MV-4-11 (cell line): ENCODE data around the gene CDK6.

Experiments used
- DNase-seq: peaks from one replicate; lab custom pipeline; 2025; lab: John Stamatoyannopoulos, UW

The CDK6 gene

DNA sequence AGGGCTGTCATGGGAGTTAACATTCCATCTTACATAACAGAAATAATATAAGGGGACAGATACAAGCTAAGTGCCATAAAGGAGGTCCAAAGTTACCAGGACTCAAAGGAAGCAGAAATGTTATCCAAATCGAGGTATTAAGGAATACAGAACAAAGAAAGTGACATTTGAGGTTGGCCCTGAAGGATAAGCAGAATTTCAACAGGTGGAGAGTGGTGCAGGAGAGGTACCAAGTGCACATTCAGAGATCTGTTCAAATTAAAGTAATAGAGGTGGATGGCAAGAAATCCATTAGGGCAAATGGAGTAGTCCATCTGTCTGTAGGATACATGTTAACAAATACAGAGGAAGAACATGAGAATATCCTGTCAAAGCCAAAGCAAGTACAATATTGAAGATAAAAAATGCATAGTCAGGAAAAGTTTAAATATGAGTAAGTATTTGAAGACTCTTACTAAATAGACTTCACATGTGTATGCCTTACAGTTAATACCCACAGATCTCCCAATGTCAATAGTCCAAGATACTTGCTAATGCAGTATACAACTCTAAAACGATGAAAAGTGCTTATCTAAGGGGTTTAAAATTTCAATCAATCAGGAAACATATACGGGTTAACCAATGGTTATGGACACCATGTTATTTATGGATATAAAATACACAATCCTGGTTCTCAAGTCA is 10.0 kb downstream of the CDK6 start:
- no peak for DNase-seq

DNA sequence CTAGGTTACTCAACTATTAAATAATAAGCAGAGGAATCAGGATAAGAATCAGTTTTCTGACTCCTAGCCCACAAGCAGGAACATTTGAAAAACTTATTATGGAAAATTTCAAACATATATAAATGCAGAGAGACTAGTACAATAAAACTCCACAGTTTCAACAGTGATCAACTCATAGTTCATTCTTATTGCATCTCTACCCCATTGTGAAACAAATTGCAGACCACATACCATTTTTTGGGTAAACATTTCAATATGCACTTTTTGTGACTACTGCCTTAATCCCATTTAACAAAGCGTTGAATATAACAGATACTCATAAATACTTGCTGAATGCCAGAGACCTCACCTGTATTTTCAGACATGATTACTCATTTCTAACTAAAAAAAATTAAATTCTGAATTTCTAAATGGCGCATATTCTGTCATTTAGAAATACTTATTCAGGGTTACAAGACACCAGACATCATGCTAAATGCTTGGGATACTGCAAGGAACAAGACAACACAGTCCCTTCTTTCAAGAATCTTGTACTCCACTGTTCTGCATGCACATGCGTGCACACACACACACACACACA is 11.4 kb downstream of the CDK6 start:
- DNase-seq: peak; percentile 40

DNA sequence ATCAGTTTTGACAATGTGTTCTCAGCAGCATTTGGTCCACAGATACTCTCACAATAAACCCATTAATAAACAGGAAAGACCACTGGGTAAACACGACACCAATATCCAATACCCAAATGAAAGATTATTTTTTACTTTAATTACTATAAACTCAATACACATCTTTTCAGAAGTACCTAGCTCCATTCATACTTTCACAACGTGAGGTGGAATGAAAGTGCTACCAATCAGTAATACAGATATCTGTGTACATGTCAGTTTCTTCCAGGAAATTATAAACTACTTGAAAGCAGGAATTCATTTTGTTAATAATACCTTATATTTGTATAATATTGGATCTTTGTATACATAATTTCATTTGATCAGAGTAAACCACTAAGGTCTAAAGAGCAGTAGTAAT is 11.9 kb downstream of the CDK6 start:
- DNase-seq: no peak

DNA sequence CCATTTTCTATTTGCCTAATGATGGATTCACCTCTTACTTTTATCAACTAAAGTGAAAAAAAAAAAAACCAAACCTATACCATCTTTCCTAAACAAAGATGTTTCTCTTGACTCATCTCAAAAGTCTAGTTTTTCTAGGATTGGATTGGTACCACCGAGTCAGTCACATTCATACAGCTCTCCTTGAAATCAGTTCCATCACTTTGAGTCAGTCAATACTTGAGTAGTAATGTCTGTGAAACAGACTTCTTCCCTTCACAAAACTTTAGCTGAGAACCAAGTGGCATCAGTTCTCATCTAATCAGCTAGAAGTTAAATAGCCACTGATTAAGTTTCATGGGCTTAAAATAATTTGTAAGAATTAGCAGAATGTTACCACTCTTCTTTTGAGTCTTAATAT is 13.3 kb downstream of the CDK6 start:
- no peak for DNase-seq

DNA sequence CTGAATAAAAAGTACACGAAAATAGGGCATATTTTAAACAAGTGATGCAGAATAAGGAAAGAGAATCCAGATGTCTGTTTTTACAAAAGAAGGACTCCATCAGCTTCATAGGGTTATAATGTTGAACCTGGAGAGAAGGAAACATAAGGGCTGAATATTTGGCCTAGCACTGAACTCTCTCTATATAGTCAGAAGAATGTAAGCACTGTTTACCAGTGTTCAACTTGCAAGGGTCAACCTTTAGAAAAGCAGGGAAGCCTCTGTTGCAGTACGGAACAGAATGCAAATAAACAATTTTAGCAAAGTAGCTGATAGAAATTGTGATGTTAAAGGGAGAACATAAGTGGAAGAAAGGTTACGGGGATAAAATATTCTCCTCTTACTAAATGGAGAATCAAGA is 16.2 kb downstream of the CDK6 start:
- DNase-seq: no peak

DNA sequence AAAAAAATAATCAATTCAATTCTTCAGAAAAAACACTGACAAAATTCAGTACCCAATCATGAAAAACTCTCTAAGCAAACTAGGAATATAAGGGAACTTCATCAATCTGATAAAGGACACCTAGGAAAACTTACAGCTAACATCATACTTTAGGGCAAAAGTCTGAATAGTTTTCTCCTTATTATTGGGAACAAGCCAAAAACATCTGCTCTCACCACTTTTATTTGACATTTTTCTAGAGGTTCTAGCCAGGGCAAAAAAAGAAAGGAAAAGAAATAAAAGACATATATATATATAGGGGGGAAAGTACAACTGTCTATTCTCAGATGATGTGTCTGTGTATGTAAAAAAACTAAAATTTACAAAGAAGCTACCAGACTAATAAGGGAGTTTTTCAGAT is 19.0 kb downstream of the CDK6 start:
- no peak for DNase-seq

DNA sequence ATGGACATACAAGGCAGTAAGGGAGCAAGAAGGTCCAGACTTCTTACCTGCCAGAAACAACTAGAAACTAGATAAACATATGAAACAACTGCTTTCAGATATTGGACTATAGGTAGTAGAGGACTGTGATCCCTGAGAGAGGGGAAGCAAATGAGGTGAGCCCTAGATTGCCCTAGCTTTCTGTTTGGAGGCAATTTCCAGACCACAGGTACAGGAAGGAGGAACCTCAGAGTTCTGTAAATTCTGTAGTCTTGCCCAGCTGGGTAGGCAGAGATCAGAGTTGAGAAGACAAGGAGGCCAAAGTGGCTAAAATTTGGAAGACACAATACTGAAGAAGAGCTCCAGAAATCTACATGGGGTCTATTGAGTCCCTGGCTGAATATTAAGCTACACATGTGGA is 21.0 kb downstream of the CDK6 start:
- DNase-seq: no peak

DNA sequence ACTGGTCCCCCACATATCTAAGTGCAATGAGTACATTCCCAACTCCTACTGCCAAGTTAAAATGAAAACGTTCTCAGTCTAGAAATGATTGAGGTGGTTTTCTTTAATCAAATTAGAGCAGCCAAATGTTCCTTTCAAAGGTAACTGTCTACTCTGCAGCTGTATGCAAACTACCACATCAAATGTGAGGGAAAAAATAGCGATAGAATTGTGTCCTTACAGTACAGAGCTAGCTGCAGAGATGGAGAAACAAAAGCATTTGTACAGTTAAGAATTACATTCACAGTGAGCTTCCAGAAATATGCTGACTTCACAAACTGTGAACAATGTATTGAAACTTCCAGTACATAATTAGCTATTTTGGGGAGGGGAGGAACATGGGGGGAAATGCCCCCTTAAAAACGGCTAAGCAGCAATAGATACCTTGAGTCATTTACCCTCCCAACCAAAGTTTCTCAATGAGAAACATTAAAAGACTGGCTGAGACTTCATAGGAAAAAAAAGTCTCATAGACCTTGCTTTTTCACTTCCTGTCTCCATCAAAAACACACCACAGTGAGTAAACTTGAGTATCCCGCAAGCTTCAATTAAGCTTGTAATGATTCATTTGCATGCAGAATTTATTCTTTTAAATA is 22.9 kb downstream of the CDK6 start:
- peak; percentile 77 for DNase-seq

DNA sequence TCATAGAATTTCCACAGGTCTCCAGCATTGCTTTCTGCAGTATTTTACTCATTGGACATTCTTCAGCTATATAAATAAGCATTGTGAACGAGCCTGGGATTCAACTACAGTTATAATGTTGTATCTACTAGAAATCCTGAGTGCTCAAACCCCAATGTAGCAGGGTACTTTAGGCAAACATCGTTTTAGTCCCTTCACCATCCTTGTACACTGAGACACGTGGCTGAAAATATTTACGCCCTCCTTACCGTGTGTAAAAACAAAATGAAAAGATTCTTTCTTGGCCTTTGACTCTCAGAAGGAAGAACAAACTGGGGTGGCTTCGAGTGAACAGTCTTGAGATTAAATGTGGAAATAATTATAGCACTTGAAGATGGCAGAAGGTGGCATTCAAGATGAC is 25.2 kb downstream of the CDK6 start:
- DNase-seq: no peak

DNA sequence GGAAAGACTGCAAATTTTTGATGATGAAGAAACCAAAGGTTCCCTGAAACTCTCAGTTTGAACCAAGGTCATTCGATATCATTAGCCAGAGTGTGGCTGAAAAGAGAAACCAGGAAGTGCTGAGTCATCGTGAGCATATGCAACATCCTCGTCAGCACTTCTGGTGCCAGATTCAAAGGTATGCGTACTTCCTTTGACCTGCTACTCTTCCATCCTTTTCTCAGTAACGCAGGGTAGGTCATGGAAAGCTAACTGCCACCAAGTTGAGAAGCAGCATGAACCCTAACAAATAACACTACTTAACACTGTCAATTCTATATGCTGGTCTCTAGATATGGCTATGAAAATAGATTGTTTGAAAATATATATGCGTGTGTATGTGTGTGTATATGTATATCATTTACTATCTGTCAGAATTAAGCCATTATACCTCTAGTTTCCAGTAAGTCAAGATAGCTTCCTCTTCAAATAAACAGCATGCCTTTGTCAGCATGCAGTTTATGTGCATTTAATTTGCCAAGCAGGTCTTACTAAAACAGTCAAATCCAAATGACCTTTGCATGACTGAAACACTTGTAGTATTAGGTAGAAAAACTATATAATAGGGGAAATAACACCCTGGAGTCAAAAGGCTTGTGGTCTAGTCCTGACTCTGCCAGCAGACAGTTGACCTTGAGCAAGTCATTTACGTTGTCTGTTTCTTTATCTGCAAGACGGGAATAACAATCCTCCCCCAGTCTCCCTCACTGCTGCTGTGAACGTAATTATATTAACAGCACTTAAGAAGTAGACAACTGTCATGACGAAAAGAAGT is 26.4 kb downstream of the CDK6 start:
- DNase-seq: peak; percentile 84

DNA sequence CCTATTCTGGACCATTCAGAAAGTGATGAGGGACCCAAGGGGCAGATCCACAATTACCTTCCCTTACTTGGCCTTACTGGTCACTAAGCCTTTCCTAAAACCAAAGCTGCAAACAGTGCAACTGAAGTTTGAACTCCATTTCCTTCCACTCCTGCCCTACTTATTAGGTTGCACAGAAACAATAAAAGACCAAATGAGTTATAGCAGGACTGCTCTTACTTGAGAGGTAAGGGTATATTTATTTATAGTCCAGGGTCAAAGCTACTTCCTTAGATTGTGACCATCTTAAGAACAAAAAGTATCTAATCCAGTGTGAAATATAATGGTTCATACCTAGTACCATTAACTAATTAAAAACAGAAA is 27.0 kb downstream of the CDK6 start:
- no peak for DNase-seq

DNA sequence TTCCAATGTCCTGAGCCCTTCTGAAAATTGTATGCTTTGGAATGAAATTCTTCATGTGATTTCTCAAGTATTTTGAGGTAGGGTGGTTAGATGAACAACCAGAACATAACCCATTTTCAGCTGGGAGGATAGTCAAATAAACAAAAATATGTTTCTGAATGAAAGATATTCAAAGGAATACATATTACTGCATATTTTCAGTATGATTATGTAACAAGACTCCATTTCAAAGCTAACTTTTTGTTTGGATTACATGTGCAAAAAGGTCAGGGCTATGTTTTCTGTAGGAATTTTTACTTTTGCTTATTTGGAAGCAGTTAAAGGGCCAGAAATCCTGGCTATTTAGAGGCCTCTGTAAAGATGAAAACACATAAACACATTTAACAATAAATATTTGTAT is 27.7 kb downstream of the CDK6 start:
- DNase-seq: no peak

DNA sequence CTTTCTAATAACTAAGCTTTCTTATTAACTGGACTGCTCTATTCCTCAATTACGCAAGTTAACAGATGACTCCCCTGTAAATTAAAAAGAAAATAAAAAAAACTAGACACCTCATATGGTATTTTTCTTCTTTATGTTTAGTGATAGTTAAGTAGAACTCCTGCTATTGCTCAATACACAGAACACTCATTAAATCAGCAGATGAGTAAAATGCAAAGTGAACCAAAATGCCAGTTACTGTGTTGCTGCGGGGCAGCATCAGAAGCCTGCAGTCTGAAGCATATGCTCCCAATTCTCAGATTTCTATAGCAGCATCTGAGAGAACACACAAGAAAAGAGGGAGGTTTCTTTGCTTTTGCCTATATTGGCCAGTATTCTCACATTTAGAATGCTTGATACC is 28.4 kb downstream of the CDK6 start:
- DNase-seq: peak; percentile 29

DNA sequence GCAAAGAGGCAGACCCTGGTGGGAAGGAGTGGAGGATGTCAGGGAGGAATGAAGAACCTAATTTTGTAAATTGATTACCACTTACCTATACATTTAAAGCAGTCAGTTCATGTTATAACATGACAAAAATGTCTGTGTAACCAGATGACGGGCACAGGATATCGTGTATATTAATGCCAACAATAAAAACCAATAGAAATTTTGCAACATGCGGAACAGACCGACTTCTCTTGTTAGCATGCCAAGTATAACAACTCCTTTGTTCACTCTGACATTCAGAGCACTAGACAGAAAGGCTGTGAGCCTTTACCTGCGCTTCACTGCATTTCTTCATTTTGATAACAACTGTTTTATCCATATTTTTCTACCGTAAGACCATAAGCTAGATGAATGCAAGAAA is 29.9 kb downstream of the CDK6 start:
- DNase-seq: no peak

DNA sequence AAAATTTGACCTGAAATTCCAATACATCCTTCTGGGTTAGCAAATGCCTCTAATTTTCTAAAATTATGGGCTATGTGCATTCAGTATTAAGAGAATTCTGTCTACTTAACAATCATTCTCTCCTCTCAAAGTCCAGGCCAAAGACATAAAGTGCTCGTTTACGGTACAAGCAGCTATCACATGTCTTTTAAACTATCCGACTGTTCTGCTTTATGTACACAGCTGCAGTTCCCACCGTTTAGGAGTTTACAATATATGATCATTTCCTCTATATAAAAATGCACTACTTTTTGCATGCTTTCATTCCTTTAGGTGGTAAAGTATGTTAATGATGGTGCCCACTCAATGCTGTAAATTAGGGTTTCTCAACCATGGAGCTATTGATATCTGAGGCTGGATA is 34.0 kb downstream of the CDK6 start:
- no peak for DNase-seq

DNA sequence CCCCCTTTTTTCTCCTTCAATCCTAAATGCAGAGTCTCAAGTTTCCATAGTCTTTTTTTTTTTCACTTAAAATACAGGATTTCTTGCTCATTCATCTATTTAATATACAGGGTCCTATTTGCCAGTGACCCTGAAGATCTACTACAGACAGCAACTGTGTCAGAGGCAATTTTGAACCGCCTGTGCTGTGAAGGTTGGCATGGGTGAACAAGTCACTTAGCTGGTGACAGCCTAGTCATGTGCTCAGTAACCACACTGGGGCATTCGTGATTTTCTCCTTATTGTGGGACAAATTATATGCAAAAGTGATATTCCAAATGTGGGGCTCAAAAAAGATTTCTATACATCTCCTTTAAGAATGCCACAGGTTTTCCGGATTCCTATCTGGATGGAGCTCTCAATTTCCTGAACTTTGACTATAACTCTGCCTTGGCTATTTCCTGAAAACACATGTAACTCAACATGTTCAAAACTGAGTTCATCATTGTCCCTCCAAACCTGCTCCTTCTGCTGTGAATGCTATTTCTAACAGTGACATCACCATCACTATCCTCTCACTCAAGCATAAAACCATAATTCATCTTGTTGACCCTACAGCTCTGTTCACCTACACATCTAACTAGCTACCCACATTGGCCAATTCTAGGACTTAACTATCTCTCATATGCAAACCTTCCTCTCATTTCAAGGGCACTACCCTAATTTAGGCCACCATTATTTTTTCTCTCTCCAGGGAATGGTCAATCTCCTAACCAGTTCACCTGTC is 36.7 kb downstream of the CDK6 start:
- no peak for DNase-seq

DNA sequence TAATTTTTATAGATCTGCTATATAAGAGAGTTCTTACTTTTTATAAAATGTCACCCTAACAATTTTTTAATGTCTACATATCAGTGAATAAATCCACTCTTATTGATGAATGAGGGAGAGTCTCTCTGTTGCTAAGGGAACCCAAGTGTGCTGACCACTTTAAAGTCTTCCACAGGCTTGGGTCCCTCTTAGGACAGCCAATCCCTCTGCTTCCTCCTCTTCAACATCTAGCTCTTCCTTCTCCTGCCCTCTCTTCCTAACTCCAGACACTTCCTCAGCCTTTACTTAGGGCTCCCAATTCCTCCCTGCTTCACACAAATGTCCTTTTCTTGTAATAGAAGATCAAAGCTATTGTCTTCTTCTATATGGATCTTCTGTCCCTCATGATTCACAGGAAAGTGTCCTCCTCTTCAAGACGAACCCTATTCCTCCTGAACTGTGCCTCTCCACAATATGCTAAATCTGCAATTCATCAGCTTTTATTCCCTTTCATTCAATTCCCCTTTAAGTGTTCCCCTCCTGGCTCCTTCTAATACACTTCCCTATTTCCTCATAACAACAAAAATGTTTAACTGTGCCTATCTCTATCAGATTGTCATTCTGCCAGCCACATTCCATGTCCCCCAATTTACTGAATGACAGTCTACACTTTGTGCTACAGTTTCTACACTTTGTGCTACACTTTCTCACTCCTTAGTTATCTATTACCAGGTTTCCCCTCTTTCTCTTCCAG is 37.7 kb downstream of the CDK6 start:
- DNase-seq: no peak

DNA sequence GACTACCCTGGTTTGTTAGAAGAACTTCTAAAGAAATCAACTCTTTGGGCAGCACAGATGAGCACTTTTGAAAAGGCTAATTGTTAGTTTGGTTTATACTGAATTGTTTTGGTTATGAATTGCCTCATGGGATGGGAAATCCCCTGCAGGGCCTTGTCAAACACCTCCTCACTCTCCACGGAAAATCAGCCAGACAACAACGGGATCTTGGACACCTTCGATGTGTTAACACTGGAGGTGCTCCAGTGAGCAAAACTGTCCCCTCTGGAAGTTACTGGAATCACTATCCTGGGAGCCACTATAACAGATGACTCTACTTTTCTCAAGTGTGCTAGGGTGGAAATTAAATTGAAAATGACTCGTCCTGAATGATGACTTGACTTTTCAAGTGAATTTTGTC is 38.7 kb downstream of the CDK6 start:
- no peak for DNase-seq

DNA sequence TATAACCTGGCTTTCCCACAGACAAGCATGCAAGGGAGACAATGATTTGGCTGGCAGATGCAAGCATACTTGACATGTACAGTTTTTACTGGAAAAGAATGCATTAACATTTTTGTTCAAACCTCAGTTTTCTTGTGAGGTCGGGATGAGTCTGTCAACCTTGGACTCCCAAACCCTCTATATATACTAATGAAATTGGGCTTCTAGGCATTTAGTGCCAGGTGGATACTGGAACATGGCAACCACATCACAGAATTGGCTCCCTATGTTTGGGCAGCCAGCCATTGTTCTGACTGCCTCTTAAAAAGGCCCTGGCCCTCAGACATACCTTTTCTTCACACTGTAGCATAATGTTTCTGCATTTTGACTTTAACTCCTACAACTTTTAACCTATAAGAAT is 39.1 kb downstream of the CDK6 start:
- DNase-seq: no peak

DNA sequence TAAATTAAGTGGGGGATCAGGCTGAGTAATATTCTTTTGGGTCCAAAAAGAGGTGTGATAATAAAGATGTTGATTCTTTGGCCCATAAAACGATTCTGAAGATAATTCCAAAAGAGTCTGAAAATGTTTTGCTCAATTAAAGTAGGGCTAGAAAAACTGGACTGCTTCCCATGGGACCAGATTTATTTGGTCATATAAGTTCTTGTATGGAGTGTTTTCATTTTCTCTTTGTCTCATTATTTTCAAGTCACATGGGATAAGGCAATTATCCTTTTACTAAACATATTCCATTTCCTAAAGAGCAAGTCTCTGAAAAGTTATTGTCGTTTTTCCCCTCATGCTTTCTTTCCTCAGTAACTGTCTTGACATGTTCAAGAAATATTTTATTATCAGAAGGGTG is 41.5 kb downstream of the CDK6 start:
- no peak for DNase-seq

DNA sequence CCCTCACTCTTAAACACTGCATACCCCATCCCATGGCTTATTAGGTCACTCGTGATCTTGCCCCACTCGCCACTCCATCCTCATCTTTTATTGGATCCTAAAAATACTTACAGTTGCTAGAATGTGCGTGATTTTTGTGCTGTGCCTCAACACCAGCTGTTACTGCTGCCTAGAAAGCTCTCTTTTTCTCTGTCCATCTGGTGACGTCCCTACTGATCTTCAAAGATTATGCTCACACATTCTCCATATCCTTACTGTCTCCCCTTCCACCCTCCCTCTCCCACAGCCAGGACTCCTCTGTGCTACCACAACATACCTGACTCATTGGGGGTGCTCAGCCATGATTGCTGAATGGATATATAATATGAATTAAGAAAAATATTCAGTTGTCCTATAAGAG is 42.0 kb downstream of the CDK6 start:
- DNase-seq: no peak
